ENCODE data around the gene LAMA3.

Gene LAMA3

DNA sequence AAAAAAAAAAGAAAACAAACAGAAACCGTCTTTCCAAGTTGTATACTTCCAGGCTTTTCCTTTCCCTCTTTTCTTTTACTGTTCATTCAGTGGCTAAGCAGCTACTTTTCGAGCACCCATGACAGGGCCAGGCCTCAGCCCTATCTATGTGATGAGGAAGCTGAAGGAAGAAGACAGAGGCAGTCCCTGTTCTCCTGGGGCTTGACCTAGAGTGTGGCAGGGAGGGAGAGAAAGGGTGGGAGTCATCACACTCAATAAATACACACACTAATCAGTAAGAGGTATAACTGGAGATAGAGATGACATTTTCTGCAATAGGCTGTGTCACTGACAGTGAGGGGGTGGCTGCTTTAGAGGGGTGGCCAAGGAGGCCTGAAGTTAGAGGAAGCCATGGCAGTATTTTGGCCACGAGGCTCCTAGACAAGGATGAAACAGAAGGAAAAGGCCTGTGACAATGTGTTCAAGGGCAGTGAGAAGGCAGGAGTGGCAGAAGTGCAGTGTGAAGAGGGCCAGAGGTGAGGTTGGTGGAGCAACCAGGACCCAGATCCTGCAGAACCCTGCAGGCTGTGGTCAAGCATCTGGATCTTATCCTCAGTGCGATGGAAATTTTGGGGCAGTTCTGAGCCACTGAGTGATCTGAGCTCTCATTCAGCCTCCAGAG is 193.5 kb downstream of the LAMA3 start:
- DNase-seq = no peak

DNA sequence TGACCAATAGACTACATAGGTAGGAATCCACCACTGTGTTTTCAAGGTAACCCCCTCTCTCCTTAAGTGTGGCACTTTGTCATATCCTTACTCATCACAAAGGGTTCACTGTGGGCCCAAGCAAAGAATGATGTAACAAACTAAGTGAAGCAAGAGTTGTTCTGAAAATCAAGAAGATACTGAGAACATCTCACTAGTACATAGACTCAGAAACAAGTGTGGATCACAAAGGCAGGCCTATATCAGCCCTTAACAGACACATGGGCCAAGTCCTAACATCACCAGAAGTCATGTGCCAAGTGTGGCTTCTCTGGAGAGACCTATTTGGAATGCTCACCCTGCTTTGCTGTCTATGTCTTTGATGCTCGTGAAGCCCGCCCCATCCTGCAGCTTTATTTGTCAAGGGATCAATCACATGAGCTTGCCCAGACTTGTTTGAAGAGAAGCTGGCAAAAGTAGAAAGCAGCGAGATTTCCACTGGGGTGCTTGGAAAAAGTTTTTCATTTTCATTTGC is 194.1 kb downstream of the LAMA3 start:
- DNase-seq = peak; percentile 37

DNA sequence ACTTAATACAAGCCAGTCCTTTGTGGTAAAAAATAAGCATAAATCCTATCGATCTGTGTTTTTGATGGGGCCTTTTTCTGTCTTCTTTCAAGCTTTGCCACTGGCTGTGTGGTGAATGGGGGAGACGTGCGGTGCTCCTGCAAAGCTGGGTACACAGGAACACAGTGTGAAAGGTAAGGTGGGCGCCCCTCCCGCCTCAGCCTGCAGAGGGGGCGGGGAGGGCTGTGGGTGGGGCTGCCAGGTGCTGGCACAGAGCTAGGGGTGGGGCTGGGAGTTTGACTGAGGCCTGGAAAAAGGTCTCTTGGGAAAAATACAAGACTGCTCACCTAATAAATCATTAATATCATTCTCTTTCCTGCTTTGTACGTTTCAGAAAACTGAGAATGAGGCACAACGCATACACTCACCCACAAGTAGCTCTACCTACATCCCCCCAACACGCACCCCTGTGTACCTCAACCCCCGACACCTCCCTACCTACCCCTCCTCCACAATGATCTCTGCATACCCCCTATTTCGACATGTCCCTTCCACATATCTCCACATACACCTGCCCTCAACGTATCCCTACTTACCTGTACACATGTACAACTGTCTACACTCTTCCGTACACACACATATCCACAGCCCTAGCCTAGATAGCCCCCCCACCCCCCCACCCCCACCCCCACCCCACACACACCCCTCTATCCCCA is 195.6 kb downstream of the LAMA3 start:
- DNase-seq = peak; percentile 29

DNA sequence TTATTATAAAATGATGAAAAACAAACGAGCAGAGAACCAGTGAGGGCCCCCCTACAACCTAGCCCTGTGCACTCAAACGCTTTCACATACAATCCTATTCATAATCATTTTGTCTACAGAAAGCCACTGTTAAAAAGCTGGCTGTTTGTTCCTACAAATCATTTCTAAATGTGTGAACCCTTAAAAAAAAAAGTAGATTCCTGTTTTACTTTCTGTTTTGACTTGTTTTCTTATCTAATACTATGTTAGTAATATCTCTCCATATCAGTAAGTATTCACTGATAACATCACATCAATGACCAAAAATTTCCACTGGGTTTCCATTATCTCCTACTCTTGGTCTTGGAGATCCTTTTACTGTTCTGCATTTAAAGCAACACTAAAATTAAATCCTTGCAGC is 196.5 kb downstream of the LAMA3 start:
- DNase-seq = no peak

DNA sequence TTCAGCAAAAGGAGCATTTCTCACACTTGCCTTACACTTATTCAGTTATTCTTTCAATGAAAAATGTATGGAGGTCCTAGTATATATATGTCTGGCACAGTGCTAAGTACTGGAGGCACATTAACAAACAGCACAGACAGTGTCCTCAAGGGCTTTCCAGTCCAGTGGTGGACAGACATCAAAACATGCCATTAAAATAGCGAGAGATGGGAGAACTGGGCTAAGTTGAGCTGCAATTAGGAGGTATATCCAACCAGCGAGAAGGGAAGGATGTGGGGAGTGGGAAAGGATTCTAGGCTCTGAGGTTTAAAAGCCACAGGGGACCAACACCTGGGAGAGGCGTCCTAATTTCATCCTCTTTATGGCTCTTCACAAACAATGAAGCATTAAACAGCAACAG is 197.8 kb downstream of the LAMA3 start:
- peak; percentile 66 for DNase-seq

DNA sequence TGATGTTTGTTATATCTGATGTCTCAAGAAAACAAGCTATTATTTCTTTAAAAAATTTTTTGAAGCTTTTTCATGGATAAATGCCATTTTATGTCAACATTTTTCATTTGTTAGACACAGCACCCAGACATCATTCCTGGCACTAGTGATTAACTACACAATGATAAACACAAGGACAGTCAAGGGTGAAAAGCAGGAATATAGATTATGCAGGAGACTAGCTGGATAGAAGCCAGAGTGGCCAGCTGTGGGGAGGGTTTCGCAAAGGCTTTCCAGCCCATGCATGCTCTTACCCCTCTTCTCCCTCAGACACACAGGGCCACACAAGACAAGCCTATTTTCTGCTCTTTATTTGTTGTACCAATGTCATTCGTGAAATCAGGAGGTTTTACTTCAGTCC is 198.2 kb downstream of the LAMA3 start:
- DNase-seq = peak; percentile 66

DNA sequence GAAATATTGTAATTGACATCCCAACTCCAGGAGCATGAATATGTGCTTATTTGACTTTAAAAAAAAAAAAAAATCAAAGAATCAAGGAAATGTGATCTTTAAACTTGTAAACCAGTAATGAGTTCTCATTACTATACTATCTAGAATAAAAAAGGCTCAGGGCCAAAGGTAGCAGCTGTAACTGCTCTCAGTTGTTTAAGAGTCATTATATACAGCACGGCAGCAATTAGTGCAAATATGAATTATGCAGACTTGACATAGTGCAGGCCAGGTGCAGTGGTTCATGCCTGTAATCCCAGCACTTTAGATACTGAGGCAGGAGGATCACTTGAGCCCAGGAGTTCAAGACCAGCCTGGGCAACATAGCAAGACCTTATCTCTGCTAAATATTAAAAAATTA is 199.6 kb downstream of the LAMA3 start:
- no peak for DNase-seq

DNA sequence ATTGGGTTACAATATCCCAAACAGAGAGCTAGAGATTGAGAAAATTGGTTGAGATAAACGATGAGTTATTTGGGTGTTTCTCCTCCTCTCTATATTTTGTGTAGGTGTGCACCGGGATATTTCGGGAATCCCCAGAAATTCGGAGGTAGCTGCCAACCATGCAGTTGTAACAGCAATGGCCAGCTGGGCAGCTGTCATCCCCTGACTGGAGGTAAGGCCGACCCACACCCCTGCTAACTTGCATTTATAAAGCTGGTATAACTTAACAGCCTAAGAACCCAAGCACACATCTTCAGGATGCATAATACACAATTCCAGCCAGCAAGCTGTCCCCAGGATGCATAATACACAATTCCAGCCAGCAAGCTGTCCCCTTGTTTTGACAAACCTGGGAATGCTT is 200.7 kb downstream of the LAMA3 start:
- no peak for DNase-seq

DNA sequence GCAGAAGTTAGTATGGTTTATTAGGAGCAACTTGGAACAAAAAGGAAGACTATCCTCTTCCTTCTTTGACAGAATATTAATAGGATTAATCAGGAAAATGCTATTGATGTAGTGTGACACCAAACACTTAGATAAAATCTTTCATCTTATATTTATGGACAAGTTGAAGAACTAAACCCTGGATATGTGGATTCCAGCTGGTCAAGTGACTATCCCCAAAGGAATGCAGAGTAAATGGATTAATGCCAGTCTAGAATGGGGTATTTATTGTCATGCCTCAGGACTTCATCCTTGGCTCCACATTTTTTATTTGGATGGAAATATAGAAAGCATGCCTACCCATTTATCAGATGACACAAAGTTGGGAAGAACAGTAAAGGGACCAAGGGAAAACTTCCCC is 201.3 kb downstream of the LAMA3 start:
- DNase-seq = no peak

DNA sequence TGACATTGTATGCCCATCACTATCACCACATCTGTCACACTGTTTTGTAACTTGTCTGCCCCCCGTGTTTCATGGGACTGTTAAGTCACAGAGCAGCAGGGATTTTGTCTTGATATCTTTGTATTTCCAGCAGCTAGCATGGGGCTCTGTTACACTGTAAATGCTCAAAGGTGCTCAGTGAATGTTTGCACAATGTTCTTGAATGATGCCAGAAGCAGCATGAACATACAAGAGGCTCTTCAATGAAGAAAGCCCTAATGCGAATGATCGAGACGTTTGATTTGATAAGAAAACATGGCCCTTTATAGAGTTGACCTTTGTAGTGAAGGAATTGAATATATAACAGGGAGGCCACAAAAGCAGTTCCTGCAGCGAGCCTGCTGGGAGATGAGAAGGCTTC is 204.4 kb downstream of the LAMA3 start:
- DNase-seq = peak; percentile 22

DNA sequence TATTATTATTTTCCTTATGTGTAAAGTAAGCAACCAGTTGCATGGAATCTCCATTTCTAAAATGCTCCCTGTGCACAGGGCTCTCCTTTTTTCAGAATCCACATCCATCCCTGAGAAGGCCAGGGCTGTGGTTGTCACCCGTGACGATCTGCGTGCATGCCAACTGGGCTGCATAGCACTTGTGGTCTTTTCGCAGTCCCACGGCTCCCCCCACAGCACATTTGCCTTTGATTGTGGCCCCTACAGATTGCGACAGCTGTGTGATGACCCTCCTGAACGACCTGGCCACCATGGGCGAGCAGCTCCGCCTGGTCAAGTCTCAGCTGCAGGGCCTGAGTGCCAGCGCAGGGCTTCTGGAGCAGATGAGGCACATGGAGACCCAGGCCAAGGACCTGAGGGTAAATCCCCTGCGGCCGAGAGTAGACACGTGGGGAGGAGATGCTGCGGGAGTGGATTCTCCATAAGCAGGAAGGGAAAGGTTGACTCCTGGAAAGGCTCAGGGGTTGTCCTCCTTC is 205.5 kb downstream of the LAMA3 start:
- no peak for DNase-seq

DNA sequence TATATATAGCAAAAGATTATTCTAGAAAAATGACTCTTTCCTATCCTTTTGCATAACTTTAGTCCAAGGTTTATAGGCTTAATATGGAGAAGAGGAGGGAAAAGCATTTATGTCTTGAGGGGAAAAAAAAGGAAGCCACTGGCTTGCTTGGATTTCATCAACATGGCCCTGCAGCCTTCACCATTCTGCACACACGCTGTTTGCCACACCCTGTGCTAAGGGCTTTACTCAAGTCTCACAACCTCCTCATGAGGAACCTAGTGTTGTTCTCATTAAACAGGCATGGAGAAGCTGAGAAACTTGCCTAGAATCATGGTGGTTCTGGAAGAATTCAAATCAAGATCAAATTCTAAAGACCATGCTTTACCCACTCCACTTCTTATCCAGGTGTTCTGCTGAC is 208.0 kb downstream of the LAMA3 start:
- no peak for DNase-seq

DNA sequence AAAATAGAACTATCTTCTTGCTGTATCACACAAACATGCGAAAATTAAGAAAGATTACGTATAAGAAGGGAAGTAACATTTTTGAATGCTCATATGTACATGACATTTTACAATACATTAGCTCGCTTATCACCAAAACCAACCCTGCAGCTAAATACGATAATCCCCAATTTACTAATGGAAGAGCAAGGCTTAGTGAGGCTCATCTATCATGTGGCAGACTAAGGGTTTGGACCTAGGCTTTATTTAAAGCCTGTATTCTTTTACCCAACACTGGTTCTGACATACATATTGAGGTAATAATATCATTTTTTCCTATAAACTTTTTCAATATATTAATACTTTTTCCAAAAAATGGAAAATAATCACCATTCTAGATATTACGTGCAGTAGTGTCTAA is 208.5 kb downstream of the LAMA3 start:
- no peak for DNase-seq

DNA sequence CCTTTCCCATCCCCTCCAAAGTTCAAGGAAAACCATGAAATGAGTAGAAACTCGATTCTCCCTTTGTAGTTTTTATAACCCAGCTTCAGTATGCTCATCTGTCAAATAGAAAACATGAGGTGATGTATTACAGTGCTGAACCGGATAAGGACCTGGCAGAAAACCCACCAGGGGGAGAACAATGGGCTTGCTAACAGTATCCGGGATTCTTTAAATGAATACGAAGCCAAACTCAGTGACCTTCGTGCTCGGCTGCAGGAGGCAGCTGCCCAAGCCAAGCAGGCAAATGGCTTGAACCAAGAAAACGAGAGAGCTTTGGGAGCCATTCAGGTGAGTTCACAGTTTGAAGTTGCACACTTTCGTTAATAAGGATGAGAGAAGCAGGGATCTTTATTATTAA is 211.7 kb downstream of the LAMA3 start:
- DNase-seq = peak; percentile 6

DNA sequence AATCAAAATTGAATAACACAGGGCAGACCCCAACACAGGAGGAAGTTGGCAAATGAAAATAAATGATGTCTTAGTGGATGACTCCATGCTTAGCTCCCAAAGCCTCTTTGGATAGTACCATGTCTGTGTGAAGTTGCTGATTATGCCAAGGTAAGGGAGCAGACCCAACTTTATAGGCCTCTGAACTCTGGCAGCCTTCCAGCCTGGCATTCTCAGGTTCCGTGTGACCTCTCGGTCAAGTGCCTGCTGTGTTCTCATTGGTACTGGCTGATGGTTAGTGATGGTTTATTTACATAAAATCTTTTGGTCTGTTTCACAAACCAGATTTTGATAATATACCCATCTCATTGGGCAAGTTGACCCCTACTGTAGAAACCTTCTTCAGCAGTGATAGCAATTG is 213.1 kb downstream of the LAMA3 start:
- peak; percentile 82 for DNase-seq

DNA sequence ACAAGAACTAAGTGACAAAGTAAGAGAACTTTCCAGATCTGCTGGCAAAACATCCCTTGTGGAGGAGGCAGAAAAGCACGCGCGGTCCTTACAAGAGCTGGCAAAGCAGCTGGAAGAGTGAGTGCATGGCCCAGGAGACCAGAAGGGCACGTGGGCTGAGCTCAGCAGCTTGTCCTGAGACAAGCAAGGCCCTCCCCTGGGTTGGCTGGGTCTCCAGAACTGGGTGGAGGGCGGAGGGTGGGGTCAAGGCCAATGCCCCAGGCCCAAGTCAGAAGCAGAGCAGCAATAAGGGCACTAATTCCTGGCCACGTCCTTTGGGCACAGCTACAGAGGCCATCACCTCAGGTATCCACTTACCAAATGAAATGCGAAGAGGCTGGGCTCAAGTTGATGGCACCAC is 214.7 kb downstream of the LAMA3 start:
- no peak for DNase-seq

DNA sequence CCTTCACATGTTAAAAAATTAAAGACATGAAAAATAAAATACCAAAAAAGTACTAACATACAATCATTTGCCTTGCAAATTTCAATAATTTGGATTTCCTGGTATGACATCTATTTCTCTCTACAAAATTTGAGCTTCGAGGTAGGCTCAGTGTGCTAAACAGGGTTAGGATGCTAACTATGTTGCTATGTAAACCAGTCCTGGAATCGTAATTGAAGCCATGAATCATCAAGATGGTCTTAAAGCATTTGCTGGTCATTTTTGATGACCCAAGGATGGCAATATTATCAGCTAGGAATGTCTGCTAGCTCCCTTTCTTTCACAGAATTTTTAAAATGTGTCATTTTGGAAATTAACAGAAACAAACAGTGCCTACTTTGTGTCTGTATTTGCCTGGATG is 217.4 kb downstream of the LAMA3 start:
- no peak for DNase-seq

DNA sequence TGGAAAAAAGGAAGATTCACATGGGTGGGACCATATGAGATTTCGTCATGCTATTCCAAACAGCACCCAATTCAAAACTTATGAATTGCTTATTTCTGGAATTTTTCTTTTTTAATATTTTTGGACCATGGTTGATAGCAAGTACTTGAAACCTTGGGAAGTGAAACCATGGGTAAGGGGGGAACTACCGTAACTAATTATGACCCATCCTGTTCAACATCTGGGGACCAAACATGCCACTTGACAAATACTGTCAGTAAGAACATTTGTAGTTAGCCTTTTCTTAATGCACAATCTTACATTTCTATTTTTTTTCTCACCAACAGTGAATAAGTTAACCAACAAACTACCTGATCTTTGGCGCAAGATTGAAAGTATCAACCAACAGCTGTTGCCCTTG is 219.6 kb downstream of the LAMA3 start:
- DNase-seq = no peak

DNA sequence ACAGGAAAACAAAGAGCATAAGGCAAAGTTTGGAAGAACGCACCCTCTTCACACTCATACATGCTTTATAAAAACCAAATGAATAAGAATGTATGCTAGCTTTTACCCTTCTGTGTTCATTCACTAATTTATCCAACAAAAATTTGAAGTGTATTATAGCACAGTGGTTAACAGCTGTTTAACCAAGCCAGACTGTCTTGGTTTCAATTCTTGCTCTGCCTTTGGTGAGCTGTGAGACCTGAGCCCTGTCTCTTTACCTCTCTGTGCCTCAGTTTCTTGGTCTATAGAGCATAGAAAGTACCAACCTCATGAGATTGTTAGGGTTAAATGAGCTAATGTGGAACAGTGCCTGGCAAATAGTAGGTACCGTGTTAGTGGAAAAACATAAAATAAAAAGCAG is 220.8 kb downstream of the LAMA3 start:
- DNase-seq = no peak

DNA sequence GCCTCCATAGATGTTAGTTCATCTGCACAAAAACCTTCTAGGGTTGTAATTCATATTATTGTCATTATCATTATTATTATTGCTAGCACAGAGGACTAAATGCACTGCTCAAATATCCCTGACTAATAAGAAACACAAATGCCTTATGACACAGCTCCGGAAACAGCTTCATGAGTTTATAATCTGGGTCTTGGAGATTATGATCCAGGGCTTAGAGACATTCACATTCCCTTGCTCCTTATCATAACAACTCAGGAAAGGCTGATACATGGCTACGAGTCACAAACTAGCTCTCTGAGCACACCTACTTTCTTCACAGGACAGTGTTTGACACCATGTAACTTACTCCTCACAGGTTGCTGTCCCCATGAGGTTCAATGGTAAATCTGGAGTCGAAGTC is 223.1 kb downstream of the LAMA3 start:
- DNase-seq = no peak

DNA sequence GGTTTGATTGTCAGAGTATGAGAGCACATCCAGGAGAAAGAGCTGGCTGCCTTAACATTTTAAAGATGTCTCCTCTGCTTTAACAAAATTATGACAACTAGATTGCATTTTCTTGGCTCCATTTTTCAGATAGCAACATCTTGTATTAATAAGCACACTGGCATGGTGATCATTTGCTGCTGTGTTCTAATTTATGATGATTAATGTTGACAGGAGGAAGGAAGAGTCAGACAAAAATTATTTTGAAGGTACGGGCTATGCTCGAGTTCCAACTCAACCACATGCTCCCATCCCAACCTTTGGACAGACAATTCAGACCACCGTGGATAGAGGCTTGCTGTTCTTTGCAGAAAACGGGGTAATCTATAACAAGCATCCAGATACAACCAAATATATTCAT is 227.1 kb downstream of the LAMA3 start:
- DNase-seq = no peak

DNA sequence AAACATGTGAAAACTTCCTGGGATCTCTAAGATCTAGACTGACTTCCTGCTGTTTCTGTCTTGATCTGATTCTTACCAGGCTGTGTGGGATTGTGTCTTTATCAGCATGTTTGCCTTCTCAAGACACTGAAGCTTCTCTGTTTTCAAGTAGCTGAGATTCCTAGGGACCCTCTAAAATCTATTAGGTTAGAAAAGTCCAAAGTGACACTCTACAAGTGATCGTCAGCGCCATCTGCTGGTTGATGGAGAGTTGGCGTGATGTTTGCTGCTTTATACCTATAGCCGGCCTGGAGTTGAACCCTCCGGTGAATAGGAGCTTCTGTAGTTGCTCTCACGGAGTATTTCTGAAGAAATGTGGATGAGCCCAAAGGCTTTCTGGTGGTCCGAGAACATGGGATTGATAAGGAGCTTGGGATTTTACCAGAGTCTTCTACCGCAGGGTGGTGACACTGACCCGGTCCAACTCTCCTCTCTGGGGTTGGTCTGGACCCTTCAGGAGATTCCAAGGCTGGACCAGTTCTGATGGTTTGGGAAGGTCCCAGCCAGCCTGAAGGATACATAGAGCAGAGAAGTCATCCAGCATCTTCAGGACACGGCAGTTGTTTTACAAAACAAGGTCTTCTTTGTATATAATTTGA is 229.3 kb downstream of the LAMA3 start:
- DNase-seq = peak; percentile 48

DNA sequence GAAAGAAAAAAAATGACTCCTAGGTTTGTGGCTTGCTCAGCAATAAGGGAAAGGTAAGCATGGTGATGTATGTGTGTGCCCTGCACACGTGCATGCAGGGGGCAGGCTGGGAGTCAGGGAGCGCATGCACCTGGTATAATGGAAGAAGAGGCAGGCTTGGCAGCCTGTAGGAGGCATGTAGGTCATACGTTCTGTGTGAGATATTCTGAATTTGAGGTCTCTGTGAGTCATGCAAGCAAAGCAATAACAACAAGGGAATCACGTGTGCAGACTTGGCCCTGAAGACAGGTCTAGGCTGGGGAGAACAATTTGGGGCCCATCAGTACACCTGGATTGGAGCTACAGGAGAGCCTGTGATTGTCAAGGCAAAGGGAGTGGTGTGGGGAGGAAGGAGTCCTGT is 230.8 kb downstream of the LAMA3 start:
- no peak for DNase-seq

DNA sequence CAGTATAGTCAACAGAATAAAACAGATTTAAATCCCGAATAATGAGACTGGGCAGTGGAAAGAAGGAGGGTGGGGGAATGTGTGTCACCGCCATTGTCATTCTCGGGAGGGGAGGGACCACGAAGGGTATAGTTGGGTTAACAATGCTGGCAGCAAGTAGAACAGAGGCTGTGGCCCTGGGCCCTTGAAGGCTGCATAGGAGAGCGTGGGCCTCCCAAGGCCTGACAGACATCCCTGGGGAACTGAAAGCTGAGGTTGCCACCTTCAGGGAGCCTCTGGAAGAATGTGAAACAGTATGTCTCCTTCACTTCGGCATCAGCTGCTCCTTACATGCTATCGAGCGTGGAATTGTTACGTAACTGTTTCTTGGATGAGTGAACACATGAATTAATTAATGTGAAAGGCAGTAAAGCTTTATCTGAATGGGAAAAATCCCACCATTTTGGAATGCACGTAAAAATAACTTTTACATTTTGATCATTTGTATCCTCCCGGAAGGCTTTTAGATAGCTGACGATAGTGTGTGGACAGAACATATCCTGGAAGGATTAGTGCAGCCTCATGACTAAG is 232.5 kb downstream of the LAMA3 start:
- no peak for DNase-seq

Measured in DMS79 treated with DMSO at 0.1 percent for 48 hours (cell line).